DMS79 treated with DMSO at 0.1 percent for 48 hours (cell line): ENCODE data around the gene CYB5R4.

Experiments
- DNase-seq: peaks from one replicate; lab custom pipeline; 2025; lab: John Stamatoyannopoulos, UW

Gene CYB5R4, protein sequence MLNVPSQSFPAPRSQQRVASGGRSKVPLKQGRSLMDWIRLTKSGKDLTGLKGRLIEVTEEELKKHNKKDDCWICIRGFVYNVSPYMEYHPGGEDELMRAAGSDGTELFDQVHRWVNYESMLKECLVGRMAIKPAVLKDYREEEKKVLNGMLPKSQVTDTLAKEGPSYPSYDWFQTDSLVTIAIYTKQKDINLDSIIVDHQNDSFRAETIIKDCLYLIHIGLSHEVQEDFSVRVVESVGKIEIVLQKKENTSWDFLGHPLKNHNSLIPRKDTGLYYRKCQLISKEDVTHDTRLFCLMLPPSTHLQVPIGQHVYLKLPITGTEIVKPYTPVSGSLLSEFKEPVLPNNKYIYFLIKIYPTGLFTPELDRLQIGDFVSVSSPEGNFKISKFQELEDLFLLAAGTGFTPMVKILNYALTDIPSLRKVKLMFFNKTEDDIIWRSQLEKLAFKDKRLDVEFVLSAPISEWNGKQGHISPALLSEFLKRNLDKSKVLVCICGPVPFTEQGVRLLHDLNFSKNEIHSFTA

DNA sequence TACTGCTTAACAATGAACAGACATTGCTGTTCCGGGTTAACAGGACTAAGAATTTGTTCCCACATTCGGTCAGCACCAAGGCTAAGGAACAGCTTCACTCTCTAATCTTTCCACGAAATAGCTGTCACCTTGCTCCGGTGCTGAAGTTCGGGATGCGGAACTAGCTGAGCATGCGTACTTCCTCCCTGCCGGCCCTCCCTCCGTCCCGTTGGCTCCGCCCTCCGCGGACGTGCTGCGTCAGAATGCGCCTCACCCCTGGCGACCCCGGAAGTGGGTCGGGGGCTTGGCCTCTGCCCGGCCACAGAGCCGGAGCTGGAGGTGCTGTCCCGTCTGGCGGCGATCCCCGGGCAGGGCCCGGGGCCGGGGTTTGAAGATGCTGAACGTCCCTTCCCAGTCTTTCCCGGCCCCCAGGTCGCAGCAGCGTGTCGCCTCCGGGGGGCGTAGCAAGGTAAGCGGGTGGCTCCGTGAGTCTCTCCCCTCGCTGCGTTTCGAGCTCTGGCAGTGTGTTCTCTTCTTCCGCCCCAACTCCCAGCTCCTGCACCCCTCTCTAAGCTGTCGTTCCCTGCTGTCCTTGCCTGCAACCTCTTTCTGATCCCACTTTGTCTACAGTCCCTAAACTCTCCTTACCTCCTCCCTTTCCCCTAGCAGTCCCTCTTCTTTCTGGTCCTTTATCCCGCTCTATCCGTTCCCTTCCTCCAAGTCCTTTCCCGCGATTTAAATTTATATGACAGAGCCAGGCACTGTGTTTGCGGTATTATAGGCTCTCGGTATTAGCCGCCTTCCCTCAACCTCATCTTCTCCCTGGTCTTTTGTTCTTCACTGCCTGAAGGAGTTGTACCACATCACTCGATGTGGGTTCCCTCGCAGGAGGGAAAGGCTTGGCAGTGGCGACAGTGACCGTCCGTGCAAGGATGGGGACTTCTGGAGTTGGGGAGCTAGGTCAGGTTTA lies at the start of gene CYB5R4:
Gene CYB5R4 (plus strand): TSS at position 280 of the 949 bp plus-strand sequence. CDS start 94 bp downstream, at position 374.
- peak; percentile 84 for DNase-seq

DNA sequence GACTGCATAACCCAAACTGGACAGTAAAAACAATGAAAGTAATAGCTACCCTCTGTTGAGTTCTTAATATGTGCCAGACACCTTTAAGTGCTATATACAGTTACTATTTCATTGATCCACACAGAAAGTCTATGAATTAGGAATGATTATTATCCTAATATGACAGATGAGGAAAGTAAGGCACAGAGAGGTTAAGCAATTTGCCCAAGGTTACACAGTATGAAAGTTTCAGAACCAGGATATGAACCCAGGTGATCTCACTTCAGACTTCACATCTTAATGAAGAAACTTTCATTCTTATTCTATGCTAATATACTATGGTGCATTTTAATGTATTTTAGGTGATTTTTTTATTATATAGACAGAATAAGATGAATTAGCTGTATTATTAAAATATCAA lies 46.9 kb upstream of the CYB5R4 start:
- no peak for DNase-seq

DNA sequence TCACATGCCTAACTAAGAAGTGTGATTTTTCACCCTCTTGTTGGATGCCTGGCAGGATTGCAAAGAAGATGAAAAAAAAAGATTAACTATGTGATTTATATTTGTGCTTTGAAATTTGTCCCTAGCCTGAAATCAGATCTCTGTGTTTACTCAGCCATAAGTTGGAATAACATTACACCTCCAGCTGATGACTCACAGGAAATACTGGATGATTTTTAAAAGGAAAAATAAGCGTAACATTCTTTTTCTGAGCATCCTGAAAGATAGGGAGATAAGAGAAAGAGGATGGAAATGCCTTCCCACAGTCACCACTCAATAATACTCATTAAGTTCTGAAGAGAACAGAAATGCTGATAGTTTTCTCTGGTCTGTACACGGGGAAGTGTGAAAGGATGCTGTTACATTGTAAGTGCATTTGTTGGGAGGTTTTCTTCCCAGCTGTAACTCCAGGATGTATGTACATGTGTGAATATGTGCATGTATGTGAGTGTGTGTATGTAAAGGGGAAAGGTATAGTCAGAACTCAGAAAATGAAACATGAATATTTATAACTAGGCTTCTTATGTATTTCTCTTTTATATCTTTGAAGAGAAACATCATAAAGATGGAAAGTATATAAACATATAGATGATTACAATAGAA lies 43.7 kb upstream of the CYB5R4 start:
- no peak for DNase-seq

DNA sequence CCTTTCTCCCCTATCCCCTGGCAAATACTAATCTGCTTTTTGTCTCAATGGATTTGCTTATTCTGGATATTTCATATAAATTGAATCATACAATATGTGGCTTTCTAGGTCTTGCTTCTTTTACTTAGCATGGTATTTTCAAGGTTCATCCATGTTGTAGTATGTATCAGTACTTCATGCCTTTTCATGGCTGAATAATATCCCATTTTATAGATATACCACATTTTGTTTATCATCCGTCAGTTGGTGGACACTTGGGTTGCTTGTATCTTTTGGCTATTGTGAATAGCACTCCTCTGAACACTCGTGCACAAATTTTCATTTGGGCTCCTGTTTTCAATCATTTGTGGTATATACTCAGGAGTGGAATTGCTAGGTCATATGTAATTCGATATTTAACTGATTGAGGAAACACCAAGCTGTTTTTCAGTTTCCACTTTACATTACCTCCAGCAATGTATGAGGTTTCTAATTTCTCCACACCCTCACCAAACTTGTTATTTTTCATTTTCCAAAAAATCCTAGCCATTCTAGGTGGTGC lies 36.8 kb upstream of the CYB5R4 start:
- DNase-seq = no peak

DNA sequence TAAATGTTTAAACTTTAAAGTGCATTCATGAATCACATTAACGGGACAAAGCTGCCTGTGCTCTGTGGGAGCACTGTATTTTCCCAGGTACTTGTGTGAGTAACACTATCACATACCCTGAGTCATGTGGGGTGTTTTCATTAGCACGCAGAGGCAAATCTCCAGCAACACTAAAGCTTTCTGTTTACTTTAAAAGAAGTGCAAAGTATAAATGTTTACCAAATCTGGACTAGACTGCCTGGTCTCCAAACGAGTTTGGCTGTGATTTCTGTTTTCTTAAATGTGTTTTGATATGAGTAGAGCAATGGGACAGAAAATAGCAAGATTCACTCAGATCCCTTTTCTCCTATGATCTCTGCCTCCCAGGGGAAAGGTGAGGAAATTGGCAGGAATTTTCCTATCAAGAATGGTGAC lies 35.1 kb upstream of the CYB5R4 start:
- DNase-seq = no peak

DNA sequence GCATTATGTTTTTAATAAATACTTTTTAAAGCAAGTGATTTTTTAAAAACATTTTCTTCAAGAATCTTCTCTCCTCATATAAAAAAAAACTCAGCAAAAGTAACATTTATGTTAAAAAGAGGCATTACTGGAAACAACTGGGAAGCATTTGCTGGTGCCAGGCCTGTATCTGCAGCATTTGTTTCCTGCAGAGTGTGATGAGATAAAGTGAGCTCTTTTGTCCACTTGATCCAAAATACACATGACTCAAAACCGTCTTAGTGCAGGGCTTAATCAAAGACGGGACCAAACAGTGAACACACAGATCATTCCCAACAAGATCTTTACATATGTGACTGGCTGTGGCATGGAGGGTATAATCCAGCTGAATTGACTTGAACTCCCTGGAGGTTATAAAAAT lies 34.7 kb upstream of the CYB5R4 start:
- DNase-seq = no peak

DNA sequence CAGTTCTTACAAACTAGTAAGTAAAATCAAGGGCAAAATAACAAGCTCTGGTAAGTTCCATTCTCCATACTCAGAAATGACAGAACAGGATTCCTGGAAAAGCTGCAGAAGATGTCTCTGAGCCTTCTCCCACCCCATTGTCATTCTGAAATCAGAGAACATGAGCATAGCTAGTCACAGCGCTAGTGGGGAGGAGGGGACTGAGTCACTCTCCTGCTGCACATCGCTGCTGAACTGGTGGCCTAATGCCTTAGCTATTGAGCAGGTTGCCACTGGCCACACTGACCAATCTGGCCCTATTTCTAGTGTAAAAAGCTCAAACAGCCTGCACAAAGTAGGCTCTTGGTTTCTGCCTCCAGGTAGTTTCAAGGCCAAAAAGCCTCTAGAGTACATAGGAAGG lies 32.4 kb upstream of the CYB5R4 start:
- DNase-seq = no peak

DNA sequence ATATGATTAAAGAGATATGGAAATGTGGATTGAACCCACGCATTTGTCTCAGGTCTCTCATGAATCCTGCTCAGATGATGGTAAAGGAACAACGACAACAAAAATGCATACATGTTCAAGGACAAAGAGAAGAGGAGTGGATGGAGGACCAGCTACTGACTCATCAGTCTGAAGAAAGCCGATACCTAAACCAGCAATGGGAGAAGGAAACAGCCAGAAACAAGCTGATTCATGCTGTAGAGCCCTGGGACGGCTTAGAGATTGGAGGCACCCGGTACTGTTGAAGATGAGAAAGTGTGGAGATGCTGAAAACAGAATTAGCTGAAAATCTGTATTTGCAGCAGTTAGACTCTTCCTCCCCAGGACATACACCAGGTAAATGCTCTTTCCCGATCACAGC lies 20.8 kb upstream of the CYB5R4 start:
- no peak for DNase-seq

DNA sequence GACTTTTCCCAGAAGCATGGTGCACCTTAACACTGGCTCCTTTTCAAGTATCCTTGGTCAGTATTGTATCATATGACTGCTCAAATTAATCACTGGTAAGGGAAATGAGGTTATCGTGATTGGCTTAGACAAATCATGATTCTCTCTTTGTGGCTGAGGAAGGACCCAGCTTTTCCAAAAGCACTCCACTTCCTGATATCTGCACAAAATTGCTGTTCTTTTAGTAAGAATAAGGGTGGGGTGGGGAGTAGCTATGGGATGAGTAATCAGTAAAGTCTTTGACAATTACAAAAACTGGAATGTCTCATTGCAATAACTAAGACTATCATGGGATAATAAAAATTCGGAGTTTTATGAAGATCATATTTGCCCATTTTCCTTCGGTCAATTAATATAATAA lies 15.3 kb upstream of the CYB5R4 start:
- no peak for DNase-seq

DNA sequence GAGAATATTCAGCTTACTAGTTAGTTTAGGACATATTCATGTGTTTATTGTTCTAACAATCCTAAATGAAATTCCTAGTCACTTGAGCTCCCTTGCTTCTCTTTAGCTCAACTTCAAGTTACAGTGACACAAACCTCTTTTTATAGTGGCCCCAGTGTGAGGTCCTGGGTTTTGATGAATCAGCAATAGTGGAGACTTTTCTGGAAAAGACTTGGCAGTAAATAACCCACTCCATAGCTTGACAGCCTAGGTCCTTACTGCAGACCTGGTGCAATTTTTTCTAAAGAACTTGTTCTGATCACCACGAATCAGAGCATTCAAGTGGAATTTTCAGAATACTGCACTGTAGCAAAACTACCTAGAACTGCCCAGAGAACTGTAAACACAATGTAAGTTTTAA lies 13.2 kb upstream of the CYB5R4 start:
- no peak for DNase-seq

DNA sequence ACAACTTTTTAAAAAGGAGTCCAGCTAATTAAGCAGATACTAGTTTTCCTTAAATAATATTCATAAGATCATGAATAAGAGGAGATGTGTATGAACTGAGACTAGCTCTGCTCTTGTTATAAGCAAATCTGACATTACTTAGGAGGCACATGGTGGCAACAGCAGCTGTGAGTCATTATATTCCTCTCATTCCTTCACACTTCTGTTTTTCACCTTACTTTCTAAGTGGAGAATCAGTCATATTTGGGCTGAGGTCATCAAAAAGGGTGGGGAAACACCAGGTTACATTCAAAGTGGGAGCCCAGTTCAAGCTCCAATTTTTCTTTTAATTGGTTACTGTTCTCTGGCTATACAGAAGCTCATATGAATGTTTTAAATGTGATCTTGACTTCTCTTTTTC lies 12.3 kb upstream of the CYB5R4 start:
- DNase-seq = no peak

DNA sequence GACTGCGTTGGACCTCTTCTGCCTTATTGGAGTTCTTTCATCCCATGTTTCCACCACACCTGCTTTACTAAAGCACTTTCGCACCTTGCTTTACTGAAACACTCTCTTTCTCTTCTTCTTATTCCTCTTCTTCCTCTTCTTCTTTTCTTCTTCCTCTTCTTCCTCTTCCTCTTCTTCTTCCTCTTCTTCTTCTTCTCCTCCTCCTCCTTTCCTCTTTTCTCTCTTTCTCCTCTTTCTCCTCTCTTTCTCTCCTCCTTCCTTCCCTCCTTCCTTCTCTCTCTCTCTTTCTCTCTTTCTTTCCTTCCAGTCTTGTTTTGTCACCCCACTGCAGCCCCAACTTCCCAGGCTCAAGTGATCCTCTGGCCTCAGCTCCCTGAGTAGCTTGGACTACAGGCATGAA lies 10.4 kb upstream of the CYB5R4 start:
- DNase-seq = no peak

DNA sequence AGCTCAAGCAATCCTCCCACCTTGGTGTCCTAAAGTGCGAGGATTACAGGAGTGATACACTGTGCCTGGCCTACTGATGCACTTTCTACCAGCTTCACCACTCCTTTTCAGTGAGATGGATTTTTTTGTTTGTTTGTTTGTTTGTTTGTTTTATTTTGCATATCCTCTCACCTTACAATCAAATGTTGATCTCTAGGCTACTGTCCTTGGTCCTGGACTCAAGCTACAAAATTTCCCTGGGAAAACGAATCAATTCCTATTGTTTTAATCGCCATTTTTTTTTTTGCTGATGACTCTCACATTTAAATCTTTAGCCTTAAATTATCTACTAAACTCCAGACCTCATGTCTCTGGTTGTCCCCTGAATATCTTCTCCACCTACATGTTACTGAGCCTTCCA lies 9.9 kb upstream of the CYB5R4 start:
- DNase-seq = no peak

DNA sequence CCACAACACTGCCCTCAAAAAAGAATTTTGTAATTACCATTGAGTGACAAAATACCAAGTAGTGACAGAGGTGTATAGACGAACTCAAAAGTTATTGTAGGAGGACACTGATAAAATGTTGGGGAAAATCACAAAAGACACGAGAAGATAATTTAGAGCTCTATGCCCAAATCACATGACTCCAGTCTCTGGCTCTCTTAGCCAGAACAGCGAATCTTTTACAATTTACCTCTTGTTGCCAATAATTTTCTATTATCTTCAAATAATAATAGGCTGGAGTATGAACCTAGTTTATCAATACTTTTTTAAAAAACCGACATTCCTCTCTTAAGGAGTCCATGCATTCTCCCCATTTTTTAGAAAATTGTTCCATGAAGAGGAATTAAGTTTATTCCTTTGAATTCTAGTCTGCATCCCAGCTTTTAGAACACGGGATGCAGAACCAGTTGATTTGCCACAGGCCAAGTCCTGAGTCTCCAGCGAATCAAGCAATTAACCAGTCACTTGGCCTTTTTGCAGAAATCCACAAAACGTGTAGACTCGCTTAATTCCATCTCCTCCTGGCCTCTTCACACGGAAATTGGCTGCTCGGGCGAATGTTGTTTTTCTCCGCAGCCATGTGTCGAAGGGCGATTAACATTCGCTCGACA lies 6.8 kb upstream of the CYB5R4 start:
- no peak for DNase-seq

DNA sequence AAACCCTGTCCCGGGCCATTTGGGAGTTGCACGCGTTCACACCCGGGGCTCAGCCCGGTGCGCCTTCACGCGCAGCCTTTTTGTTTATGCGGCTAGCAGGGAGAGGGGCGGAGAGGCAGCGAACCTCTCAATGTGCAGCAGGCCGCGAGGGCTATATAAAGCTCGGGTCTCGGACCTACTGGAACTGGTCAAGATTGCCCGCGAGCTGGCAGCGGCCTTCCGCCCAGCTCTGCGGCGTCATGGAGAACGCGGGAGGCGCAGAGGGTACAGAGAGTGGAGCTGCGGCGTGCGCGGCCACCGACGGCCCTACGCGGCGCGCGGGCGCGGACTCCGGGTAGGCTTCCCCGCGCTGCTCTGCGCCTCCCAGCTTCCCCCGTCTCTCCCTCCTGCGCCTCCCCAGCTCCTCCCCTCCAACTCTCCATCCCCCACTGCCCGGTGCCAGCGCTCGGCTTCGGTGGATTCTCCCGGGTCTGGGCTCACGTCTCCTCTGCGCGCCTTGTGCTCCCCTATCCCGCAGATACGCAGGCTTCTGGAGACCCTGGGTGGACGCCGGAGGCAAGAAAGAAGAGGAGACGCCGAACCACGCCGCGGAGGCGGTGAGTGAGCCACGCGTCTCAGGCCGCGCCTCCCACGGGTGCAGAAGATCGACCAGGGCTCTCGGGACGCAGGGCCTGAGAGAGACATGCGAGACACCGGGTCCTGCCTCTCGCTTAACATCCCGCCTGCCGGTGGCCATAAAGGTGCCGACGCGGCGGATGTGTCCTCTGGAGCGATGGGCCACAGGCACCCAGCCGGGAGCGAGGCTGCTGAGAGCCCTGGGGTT lies 6.1 kb upstream of the CYB5R4 start, which contains the start of gene RIPPLY2:
Gene RIPPLY2 (plus strand): TSS at position 183 of the 823 bp plus-strand sequence. CDS start 57 bp downstream, at position 240.
- DNase-seq = peak; percentile 62

DNA sequence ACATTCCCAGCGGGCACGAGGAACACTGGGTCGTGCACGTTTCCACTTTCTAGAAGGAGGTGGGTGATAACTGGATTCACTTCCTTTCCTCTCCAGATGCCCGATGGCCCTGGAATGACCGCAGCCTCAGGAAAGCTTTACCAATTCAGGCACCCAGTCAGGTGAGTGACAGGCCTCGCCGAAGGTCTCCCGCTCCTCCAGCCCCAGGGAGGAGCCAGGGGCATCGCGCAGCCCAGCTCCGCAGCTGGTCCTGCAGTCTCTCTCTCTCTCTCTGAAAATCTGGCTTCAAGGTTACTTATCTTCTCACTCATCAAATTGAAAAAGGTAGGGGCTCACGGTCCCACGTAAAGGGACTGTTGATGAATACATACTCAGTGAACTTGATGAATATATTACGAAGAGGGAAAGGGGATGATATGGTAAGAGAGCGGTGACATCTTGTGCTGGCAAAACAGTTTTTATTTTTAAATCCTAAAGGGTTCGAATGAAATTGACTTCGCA lies 5.4 kb upstream of the CYB5R4 start:
- peak; percentile 61 for DNase-seq

DNA sequence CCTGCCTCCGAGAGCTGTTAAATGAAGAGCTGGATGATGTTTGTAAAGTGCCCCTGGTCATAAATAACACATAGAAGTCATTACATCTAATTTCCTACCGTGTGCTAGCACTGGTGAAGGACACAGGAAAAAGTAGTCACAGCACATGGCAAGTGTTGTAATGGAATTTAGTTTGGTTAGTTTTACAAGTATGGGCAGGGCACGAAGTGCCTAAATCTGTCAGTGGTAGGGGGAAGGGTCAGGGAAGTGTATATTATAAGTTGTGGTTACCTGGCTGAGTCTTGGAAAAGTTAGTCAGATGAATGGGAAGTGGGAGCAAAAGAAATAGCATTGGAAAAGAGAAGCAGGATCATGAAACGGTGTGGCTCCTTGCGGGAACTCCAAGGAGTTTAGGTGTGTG lies 4.7 kb upstream of the CYB5R4 start:
- DNase-seq = no peak

DNA sequence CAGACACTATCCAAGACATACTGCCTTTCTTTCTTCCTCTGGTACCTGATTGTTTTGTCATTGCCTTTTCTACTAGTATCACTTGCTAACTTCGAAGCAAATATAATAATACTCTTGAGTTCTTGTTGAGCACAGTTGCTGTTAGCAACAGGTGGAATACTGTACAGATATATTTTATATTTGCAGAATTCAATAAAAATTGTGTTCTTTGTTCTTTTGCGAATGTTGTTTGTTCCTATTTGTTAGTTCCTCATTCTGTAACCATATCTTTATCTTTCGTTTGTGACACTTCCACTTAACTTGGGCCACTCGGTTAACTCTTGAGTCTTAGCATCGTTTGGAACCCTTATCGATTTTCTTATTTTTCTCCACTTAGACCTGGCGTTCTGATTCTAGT lies 868 bp downstream of the CYB5R4 start:
- DNase-seq = no peak

DNA sequence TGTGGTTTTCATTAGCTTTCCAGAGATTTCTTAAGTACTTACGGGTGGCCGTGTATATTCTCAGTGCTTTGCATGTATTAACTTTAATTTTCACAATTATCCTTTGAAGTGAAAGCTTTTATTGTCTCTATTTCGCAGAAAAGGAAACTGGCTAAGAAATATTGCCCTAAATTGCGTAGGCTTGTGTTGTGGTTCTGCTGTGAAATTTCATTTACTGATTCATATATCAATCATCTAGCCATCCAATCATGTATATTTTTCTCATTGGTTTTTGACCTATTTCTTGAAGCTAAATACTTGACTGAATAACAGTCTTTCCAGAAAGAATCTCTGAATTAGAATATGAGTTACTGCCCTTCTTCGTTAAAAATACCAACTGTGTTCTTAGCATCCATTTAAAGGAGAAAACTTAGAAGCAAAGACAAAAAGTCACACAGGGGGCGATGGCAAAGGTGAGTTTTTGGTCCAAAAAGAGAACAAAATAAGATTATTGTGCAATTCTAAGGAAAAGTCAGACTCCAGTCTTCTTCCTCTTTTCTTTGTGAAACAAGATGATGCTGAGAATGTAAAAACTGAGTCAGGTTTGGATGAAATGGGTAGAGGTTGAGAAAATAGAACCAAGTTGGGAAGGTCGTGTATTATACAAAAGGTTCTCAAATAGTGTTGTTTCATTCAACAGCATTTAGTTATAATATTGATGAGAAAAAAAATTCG lies 1.4 kb downstream of the CYB5R4 start:
- no peak for DNase-seq
